ENCODE results near the gene MAPK11.

Gene MAPK11

GRCh38 chr22:50252082-50253045, 17.8 kb downstream of the MAPK11 start:
- peak; percentile 86 for DNase-seq
- Histone ChIP-seq H3K36me3 (peaks cover 27% of the 10 kb centered on the region), H3K27me3 (no peaks in the 10 kb centered on the region), H3K4me3 (ENCODE audit: low read depth, low read length) (peak overlapping the region; percentile 70), H3K9me3 (no peaks in the 10 kb centered on the region), H3K4me1 (peaks cover 18% of the 10 kb centered on the region)
- TF ChIP-seq, protein P1, sequence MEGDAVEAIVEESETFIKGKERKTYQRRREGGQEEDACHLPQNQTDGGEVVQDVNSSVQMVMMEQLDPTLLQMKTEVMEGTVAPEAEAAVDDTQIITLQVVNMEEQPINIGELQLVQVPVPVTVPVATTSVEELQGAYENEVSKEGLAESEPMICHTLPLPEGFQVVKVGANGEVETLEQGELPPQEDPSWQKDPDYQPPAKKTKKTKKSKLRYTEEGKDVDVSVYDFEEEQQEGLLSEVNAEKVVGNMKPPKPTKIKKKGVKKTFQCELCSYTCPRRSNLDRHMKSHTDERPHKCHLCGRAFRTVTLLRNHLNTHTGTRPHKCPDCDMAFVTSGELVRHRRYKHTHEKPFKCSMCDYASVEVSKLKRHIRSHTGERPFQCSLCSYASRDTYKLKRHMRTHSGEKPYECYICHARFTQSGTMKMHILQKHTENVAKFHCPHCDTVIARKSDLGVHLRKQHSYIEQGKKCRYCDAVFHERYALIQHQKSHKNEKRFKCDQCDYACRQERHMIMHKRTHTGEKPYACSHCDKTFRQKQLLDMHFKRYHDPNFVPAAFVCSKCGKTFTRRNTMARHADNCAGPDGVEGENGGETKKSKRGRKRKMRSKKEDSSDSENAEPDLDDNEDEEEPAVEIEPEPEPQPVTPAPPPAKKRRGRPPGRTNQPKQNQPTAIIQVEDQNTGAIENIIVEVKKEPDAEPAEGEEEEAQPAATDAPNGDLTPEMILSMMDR (IDR thresholded peaks at IDR 0.05; ENCODE audit: low read depth, low read length), result peak; percentile 83

GRCh38 chr22:50251477-50252081, 18.6 kb downstream of the MAPK11 start:
- Histone ChIP-seq H3K4me1 (peaks cover 19% of the 10 kb centered on the region), H3K4me3 (ENCODE audit: low read depth, low read length) (peak overlapping the region; percentile 70), H3K36me3 (peaks cover 24% of the 10 kb centered on the region), H3K27me3 (no peaks in the 10 kb centered on the region), H3K9me3 (no peaks in the 10 kb centered on the region)
- DNase-seq, result no peak
- TF ChIP-seq, protein P1 (IDR thresholded peaks at IDR 0.05; ENCODE audit: low read depth, low read length), result no peak

DNA sequence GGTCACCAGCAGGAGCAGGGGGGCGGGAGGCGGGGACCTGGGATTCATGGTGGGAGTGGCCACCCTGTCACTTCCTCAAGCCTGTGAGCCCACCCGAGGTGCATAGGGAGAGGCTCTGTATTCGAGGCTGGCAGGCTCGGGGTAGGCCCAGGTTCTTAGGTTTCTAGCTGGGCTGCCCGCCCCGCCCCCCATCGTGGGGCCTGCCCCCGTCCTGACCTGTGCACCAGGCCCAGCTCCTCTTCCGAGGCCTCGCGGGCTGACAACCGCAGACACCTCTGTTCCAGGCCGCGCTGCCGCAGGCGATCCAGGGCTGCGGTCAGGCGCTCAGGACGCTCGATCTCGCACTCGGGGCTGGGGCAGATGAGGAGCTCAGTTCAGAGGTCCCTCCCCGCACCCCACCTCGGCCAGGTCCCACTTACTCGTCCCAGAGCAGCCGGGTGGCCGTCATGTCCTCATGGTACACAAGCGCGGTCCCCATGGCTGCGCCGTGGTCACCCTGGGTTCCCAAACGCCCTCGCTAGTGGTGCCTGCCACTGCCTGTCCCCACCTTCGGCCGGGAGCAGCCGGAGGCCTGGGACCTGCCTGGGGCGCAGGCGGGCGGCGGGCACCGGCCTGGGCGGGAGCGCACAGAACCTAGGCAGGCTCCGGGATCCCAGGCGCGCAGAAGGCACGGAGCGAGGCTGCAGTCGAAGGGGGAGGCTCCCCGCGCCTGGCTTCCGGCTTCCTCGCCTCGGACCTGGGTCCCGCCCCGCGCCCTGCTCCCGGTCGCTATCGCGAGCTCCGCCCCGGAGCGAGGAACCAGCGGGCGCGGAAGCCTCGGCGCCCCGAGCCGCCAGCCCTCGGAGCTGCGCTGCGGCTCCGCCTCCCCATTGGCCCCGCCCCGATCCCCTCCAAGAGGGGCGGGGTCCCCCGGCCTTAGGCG, 19.4 kb downstream of the MAPK11 start, which contains the start of gene HDAC10:
TSS of gene HDAC10 (minus strand) at position 711 of the 922 bp plus-strand sequence. CDS start at position 478, 233 bp downstream.
- Histone ChIP-seq H3K4me3 (ENCODE audit: low read depth, low read length) (peak within 1 kb of the TSS; percentile 70), H3K27me3 (no peaks in the 10 kb centered on the region), H3K4me1 (peaks cover 19% of the 10 kb centered on the region), H3K9me3 (no peaks in the 10 kb centered on the region), H3K36me3 (peaks cover 28% of the 10 kb centered on the region)
- TF ChIP-seq, protein P1 (IDR thresholded peaks at IDR 0.05; ENCODE audit: low read depth, low read length), result no peak
- peak; percentile 91 for DNase-seq

GRCh38 chr22:50250249-50250554, 20.0 kb downstream of the MAPK11 start:
- no peak for DNase-seq
- Histone ChIP-seq H3K36me3 (peaks cover 27% of the 10 kb centered on the region), H3K9me3 (no peaks in the 10 kb centered on the region), H3K4me1 (peaks cover 19% of the 10 kb centered on the region), H3K27me3 (no peaks in the 10 kb centered on the region), H3K4me3 (ENCODE audit: low read depth, low read length) (peak overlapping the region; percentile 70)
- TF ChIP-seq, protein P1 (IDR thresholded peaks at IDR 0.05; ENCODE audit: low read depth, low read length), result no peak

DNA sequence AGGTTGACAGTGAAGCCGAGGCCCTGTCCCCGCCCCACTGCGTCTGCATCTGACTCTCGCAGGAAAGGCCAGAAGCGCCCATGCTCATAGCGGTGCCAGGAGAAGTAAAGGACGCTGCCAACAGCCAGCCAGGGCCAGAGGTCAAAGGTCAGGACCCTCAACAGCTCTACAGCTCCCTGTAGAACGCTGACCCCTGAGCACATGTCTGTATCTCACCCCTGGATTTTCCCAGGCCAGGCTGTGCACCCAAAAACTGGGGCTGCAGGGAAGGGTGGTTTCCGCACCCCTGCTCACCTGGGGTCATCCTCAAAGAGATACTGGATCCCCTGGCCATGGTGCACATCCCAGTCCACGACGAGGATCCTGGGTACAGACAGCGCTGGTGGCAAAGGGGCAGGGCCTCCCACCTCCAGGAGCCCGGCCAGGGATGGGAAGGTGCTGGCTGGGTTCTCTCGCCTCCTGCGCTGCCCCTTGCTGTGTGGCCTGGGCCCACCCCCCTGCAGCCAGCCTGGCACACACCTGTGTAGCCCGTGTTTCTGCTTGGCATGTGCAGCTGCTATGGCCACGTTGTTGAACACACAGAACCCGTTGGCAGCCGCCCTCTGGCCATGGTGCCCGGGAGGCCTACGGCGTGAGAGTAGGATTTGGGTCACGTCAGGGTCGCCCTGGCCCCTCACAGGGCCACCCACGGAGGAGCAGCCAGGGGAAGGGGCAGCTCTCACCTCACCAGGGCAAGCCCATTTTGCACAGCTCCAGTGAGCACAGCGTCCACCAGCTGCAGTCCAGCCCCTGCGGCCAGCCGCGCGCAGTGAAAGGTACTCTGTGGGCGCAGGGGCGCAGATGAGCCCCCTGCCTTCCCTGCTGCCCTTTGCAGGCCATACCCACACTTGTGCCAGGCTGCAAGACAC, 20.6 kb downstream of the MAPK11 start:
- no peak for DNase-seq
- Histone ChIP-seq H3K9me3 (no peaks in the 10 kb centered on the region), H3K27me3 (no peaks in the 10 kb centered on the region), H3K4me1 (peaks cover 19% of the 10 kb centered on the region), H3K4me3 (ENCODE audit: low read depth, low read length) (peak overlapping the region; percentile 70), H3K36me3 (peaks cover 23% of the 10 kb centered on the region)
- TF ChIP-seq, protein P1 (IDR thresholded peaks at IDR 0.05; ENCODE audit: low read depth, low read length), result no peak
